Fibroblast of lung (primary cell): ENCODE measurements around the gene CLASP1. TPM values are rescaled to one million over a fixed set of nuclear protein-coding genes. Genes with fewer than 3 reads are reported as not detected.

Experiments used
- DNase-seq, 2 donors: peaks; one replicate each; pipeline versions ENCODE4 v3.0.0 to v3.0.0-alpha.2; 2010; ENCODE audit warnings: low read depth in 2 of 2
- H2AFZ ChIP-seq: 2 replicates; pipeline ENCODE4 v1.5.1; 2012; ENCODE audit warnings: low read length, control low read depth, inconsistent platforms
- H3K27ac ChIP-seq: 2 replicates; pipeline ENCODE4 v1.5.1; 2011; ENCODE audit warnings: low read length, control low read depth; ENCODE audit not compliant: insufficient read depth
- H3K27me3 ChIP-seq: 2 replicates; pipeline ENCODE4 v1.5.1; 2011; ENCODE audit warnings: mild to moderate bottlenecking, low read length; ENCODE audit not compliant: control insufficient read depth, insufficient read depth
- H3K36me3 ChIP-seq: 2 replicates; pipeline ENCODE4 v1.5.1; 2011; ENCODE audit warnings: low read length; ENCODE audit not compliant: control insufficient read depth, insufficient read depth
- H3K4me1 ChIP-seq: 2 replicates; pipeline ENCODE4 v1.5.1; 2011; ENCODE audit warnings: low read length; ENCODE audit not compliant: control insufficient read depth, insufficient read depth; ENCODE audit errors: extremely low read depth
- H3K4me2 ChIP-seq: 2 replicates; pipeline ENCODE4 v1.5.1; 2011; ENCODE audit warnings: low read length, control low read depth; ENCODE audit not compliant: insufficient read depth; ENCODE audit errors: extremely low read depth
- H3K4me3 ChIP-seq, 4 experiments: fragments of 200-600 bp in 1 of 4; sonication (generic) in 1 of 4; replicated peaks in 1 of 4; 2 replicates each; pipeline ENCODE4 v1.5.1; 2011 to 2016; ENCODE audit warnings: low read length in 4 of 4, low read depth in 3 of 4, mild to moderate bottlenecking in 3 of 4, control low read depth in 2 of 4, inconsistent platforms in 1 of 4, mixed read lengths in 1 of 4; ENCODE audit not compliant: insufficient read depth in 1 of 4; ENCODE audit errors: control extremely low read depth in 1 of 4
- H3K79me2 ChIP-seq: 2 replicates; pipeline ENCODE4 v1.5.1; 2012; ENCODE audit warnings: mild to moderate bottlenecking, low read length, inconsistent platforms; ENCODE audit not compliant: control insufficient read depth, insufficient read depth
- H3K9ac ChIP-seq: 2 replicates; pipeline ENCODE4 v1.5.1; 2011; ENCODE audit warnings: mild to moderate bottlenecking, low read length, control low read depth; ENCODE audit not compliant: insufficient read depth
- H3K9me3 ChIP-seq: 2 replicates; pipeline ENCODE4 v1.5.1; 2012; ENCODE audit warnings: low read depth, low read length; ENCODE audit not compliant: control insufficient read depth, insufficient read depth
- H4K20me1 ChIP-seq: 2 replicates; pipeline ENCODE4 v1.5.1; 2011; ENCODE audit warnings: low read length; ENCODE audit not compliant: control insufficient read depth, insufficient read depth; ENCODE audit errors: extremely low read depth
- CTCF ChIP-seq, 2 donors: IDR thresholded peaks in 1 of 2; conservative IDR thresholded peaks in 1 of 2; 1 replicate in 1 of 2; 2 replicates in 1 of 2; pipeline ENCODE4 v1.5.1; 2011 to 2012; ENCODE audit warnings: low read length in 2 of 2, control low read depth in 1 of 2, inconsistent platforms in 1 of 2, low read depth in 1 of 2, mild to moderate bottlenecking in 1 of 2
- EZH2 ChIP-seq: IDR thresholded peaks from 2 replicates; pipeline ENCODE4 v1.5.1; 2012; ENCODE audit warnings: low read length, control low read depth, mild to moderate bottlenecking; ENCODE audit errors: missing control alignments
- polyA plus RNA-seq, 2 donors: library from polyadenylated mRNA; depleted of rRNA in 1 of 2; stranded (reverse) in 1 of 2; unstranded in 1 of 2; fragments of >200 nt; gene quantifications; 2 replicates each; pipeline ENCODE4 v1.2.1, GENCODE V29; 2011 to 2012; ENCODE audit warnings: missing spikeins in 1 of 2
- total RNA-seq: library from RNA; depleted of rRNA; stranded (reverse); fragments of >200 nt; gene quantifications from 2 replicates; pipeline ENCODE4 v1.2.1, GENCODE V29; 2014

CLASP1 gene
- total and polyA plus RNA-seq, 2 donors (not counting 1 experiment from before 2014, with no cell fraction given): 6.0 to 48.4 TPM

- Histone ChIP-seq H3K27ac (peak overlapping the region; percentile 99), H3K27me3 (no peaks in the 10 kb centered on the region), H3K4me1 (peaks cover 3% of the 10 kb centered on the region), H3K79me2 (peaks cover 49% of the 10 kb centered on the region), H3K4me3 (peak overlapping the region; percentile 87 to 98 (median 96)), H3K36me3 (no peaks in the 10 kb centered on the region), H3K9ac (peak overlapping the region; percentile 89), H3K4me2 (peak overlapping the region; percentile 95), H2AFZ (peak overlapping the region; percentile 98), H3K9me3 (no peaks in the 10 kb centered on the region), H4K20me1 (no peaks in the 10 kb centered on the region)
- DNase-seq: peak; percentile 15 to 34
- TF ChIP-seq CTCF (conservative IDR thresholded peaks at IDR 0.05 in 1 of 2, IDR thresholded peaks at IDR 0.05 in 1 of 2; ENCODE audit: low read depth in 1 of 2, low read length in 2 of 2): no peak
- TF ChIP-seq EZH2: no peak
Observed at GRCh38 chr2:121650315-121650930, 1.2 kb upstream of the CLASP1 start.

- peak; percentile 97 to 99 for DNase-seq
- Histone ChIP-seq H3K9ac (peak overlapping the region; percentile 89), H3K36me3 (no peaks in the 10 kb centered on the region), H4K20me1 (no peaks in the 10 kb centered on the region), H3K27me3 (no peaks in the 10 kb centered on the region), H2AFZ (peak overlapping the region; percentile 98), H3K4me2 (peak overlapping the region; percentile 95), H3K4me3 (peak overlapping the region; percentile 87 to 98 (median 96)), H3K79me2 (peaks cover 55% of the 10 kb centered on the region), H3K9me3 (no peaks in the 10 kb centered on the region), H3K4me1 (peaks cover 3% of the 10 kb centered on the region), H3K27ac (peak overlapping the region; percentile 99)
- TF ChIP-seq EZH2 (no peak), CTCF (conservative IDR thresholded peaks at IDR 0.05 in 1 of 2, IDR thresholded peaks at IDR 0.05 in 1 of 2; ENCODE audit: low read depth in 1 of 2, low read length in 2 of 2) (no peak)
Observed at GRCh38 chr2:121649596-121650314, 493 bp upstream of the CLASP1 start.
